HG02885 (cell line): Measurements from ENCODE around the gene PAPPA.

ENCODE experiments used
- ATAC-seq: cut with Tn5 transposase; IDR thresholded peaks from one replicate; pipeline ENCODE4 v1.9.1; 2021; ENCODE audit warnings: mild to moderate bottlenecking; ENCODE audit not compliant: unreplicated experiment, poor library complexity

PAPPA gene

GRCh38 chr9:116271340-116271739 lies 117.7 kb downstream of the PAPPA start:
- ATAC-seq, result no peak

DNA sequence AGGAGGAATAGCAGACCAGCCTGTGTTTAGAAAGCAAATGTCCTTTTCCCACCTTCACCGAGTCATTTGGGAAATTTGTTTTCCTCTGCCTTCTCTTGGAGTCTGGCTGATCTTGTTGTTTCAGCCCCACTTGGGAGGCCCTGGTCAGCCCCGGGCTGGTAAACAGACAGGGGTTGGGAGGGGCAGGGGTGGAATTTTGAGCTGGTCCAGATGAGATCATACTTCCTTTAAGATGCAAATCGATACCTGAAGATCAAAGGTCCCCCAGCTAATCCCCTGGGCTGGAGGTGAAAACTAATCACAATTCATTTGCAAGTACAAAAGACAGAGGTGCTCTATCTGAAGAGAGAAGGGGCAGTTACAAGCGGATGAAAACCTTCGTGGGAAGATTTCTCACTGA lies 118.4 kb downstream of the PAPPA start:
- ATAC-seq, result no peak

DNA sequence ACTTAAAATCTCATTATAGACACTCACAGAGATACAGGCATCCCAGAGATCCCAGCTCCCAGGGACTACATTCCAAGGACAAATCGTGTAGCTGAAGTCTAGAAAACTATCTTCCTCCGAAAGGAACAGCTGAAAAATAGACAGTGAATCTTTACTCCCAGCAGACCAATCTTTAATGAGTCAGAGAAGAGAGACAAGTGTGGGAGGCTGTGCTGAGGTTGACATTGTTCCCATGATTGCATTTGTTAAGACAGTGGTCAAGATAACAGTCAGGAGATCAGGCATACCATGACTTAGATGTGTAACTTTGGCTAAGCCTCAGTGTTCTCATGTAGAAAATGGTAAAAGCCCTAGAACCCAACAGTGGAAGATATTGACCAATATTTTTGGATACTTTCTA lies 120.7 kb downstream of the PAPPA start:
- ATAC-seq, result no peak

- no peak for ATAC-seq
Observed at GRCh38 chr9:116275418-116276195, 122.0 kb downstream of the PAPPA start.

GRCh38 chr9:116276196-116276493 lies 122.6 kb downstream of the PAPPA start:
- ATAC-seq, result no peak

DNA sequence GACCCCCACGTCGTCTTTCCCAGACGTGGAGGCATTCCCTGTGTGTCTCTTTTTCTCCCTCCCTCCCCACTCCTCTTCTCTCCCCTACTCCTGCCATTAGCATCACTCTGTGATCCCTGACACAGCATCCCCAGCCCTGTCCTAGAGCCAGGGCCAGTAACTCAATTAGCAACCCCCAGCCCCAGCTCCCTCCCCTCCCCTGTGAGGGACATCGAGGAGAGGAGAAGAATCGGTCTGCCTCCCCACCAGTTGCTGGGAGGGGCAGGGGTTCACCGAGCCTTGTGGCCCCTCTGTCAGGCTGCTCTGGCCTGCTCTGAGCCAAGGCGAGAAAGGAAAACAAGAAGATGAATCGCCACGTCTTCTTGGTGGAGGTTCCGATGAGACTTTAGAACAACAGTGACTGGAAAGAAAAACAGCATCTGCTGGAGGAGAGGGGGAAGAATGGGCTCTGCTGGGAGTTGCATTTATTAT lies 123.1 kb downstream of the PAPPA start:
- no peak for ATAC-seq

- ATAC-seq, result no peak
Observed at GRCh38 chr9:116278326-116278725, 124.7 kb downstream of the PAPPA start.

DNA sequence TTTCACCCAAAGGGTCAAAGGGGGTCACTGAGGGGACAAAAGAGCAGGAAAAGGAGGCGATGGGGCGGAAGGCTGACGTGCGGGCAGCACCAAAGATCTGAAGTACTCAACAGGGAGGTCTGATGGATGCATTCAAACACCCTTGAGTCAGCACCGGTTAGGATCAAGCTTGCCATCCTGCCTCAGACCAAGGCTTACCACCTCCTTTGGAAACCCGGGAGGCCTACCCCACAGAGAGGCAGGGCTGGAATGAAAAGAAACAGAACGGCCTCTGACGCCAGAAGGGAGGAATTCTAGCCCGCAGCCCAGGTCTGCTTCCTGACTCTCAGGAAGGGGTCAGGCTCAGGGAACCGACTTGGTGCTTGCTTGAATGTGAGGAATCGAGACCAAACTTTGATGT lies 125.6 kb downstream of the PAPPA start:
- no peak for ATAC-seq

DNA sequence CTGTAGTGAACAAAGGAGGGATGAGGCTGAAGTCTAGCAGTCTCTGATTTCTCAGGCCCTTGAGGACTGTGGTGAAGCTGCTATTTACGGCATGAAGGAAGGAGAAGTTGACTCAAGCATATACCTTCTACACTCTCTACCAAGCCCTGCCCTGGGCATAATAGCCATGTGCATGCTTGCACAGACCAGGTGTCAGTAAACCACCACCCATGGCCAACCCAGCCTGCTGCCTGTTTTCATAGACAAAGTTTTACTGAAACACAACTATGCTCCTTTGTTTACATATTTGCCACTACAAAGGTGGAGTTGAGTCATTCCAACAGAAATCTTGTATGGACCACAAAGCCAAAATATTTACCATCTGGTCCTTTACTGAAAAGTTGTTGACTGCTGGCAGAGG lies 126.9 kb downstream of the PAPPA start:
- no peak for ATAC-seq

- ATAC-seq, result no peak
Observed at GRCh38 chr9:116282597-116282996, 129.0 kb downstream of the PAPPA start.

DNA sequence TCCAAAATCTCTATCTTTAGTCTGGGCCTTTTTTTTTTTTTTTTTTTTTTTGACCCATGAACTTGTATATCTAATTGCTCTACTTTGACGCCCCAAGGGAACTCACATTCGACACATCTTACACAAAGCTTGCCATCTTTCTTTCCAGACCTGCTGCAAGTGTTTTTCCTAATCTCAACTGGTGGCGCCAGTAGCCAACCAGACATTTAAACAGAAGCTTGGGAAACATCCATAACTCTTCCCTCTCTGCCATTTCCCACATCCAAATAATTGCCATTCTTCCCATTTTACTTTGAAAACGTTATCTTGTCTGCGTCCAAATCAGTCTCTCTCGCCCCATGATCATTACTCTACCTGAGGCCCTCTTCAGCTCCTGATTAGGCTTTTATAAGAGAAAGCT lies 130.9 kb downstream of the PAPPA start:
- ATAC-seq, result no peak

- ATAC-seq, result no peak
Observed at GRCh38 chr9:116285320-116285719, 131.7 kb downstream of the PAPPA start.

DNA sequence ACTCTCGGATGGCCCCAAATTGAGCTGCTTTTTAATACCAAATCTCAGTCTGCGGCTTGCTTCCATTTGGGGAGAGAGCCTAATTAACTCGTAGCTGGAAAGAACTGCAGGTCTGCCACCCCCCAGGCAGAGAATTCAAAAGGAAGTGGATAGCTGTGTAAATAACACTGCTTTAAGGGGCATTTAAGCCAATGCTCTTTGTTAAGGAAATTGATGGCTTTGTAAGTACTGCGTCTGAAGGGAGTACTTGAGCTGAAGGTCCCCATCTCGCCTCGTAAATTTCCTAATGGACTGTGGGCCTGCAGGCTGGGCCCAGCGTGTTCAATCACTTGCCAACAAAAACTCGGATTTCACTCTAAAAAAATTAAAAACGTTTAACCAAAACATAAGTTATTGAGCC lies 132.7 kb downstream of the PAPPA start:
- no peak for ATAC-seq

GRCh38 chr9:116287721-116288120 lies 134.1 kb downstream of the PAPPA start:
- ATAC-seq, result no peak

DNA sequence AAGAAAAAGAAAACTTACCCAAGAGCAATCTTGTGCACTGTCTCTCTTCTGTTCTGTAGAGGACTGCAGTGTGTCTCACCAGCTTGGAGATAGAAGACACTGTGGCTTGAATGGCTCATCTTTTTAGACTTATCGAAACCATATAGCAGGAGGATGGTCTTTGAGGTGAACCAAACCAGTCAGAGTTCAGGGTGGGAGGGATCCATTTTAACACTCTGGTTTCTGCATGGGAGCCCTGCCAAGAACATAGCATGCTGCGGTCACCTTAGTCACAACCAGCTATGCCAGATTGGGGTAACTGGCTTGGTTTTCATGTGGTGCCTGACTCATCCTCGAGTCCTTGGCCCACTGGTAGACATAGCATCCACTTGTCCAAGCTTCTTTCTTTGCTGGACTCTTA lies 135.1 kb downstream of the PAPPA start:
- no peak for ATAC-seq

- ATAC-seq, result no peak
Observed at GRCh38 chr9:116297346-116297745, 143.8 kb downstream of the PAPPA start.

GRCh38 chr9:116298249-116298648 lies 144.7 kb downstream of the PAPPA start:
- ATAC-seq, result no peak

GRCh38 chr9:116298878-116299391 lies 145.3 kb downstream of the PAPPA start:
- ATAC-seq, result no peak

- ATAC-seq, result no peak
Observed at GRCh38 chr9:116300360-116300870, 146.8 kb downstream of the PAPPA start.

- ATAC-seq, result no peak
Observed at GRCh38 chr9:116303270-116303669, 149.7 kb downstream of the PAPPA start.

- ATAC-seq, result no peak
Observed at GRCh38 chr9:116303886-116304538, 150.4 kb downstream of the PAPPA start.

DNA sequence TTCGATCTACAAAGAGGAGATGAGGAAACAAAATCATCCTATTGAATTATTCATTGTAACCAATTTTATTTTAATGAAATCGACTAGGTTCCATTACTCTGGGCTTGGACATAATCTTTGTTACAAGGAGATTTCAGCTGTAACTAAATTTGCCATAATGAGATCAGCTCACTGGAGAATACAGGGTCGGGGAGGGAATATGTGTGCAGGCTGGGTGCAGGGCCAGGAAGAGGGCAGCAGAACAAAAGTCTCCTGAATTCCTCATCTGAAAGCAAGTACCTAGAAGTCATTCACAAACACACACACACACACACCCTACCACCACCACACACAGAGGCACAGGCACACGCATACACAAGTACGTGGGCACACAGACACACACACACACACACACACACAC lies 151.2 kb downstream of the PAPPA start:
- no peak for ATAC-seq
